ENCODE results near the gene LAMA2. TPM values are rescaled to one million over a fixed set of nuclear protein-coding genes. Genes with fewer than 3 reads are reported as not detected.

LAMA2 gene
- total RNA-seq, 4 donors from 2014 or later, result 61.5 to 154 (median 103) TPM

DNA sequence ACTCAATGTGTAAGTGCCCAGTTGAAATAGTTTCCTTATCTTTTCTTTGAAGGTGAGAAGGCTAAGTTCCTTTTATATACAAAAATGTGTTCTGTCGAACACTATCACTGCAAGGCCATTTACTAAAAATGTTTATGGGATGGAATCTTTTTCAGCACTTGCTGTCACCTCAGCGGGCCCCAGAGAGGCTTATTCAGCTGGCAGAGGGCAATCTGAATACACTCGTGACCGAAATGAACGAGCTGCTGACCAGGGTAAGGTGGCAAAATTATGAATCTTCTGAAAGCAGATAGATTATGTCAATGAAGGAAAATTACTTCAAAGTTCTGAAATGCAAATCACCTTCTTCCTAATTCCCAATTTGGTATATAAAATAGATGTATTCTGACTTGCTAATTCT is 486.8 kb downstream of the LAMA2 start:
- no peak for DNase-seq
- no peak for TF ChIP-seq POLR2A (IDR thresholded peaks at IDR 0.05)
- TF ChIP-seq, protein P1, sequence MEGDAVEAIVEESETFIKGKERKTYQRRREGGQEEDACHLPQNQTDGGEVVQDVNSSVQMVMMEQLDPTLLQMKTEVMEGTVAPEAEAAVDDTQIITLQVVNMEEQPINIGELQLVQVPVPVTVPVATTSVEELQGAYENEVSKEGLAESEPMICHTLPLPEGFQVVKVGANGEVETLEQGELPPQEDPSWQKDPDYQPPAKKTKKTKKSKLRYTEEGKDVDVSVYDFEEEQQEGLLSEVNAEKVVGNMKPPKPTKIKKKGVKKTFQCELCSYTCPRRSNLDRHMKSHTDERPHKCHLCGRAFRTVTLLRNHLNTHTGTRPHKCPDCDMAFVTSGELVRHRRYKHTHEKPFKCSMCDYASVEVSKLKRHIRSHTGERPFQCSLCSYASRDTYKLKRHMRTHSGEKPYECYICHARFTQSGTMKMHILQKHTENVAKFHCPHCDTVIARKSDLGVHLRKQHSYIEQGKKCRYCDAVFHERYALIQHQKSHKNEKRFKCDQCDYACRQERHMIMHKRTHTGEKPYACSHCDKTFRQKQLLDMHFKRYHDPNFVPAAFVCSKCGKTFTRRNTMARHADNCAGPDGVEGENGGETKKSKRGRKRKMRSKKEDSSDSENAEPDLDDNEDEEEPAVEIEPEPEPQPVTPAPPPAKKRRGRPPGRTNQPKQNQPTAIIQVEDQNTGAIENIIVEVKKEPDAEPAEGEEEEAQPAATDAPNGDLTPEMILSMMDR (IDR thresholded peaks at IDR 0.05), result no peak
- Histone ChIP-seq H3K27me3 (no peaks in the 10 kb centered on the region), H3K4me1 (no peaks in the 10 kb centered on the region), H3K27ac (peak overlapping the region in 1 of 2 donors; percentile 21), H3K36me3 (no peaks in the 10 kb centered on the region), H3K4me3 (no peak overlapping the region), H3K9me3 (no peaks in the 10 kb centered on the region)
- intact Hi-C loops (cut with DNase I; ENCODE audit: low total_unique reads), result no loop called here

DNA sequence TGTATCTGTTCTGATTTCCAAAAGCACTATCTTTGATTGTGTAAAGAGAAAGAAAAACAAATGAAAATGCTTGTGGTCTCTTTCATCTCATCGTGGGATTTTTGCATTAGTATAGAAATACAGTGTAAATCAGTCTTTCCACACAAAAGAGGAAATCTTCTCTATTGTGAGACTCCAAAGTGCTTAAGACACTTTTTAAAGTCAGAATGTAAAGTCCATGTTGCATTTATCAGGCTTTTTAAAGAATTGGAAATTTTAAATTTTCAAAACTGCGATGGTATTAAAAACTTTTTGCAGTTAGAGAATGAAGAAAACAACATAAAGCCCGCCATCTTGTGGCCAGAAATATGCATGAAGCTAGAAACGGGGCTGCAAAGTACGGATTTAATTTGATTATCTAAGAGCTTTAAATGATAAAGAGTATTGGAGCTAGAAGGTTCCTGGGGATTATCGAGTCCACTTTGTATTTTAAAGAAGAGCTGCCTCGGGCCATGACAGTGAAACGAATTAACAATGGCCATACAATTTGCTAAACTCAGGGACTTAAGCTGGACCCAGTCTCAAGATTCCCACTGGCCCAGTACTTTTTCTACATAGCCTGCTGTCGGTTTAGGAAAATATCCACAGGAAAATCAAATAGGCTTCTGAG is 487.5 kb downstream of the LAMA2 start:
- Histone ChIP-seq H3K4me1 (no peaks in the 10 kb centered on the region), H3K27me3 (no peaks in the 10 kb centered on the region), H3K9me3 (no peaks in the 10 kb centered on the region), H3K27ac (peak overlapping the region in 1 of 2 donors; percentile 21), H3K36me3 (no peaks in the 10 kb centered on the region), H3K4me3 (no peak overlapping the region)
- peak; percentile 22 to 25 for DNase-seq
- intact Hi-C loops (cut with DNase I; ENCODE audit: low total_unique reads), result no loop called here
- TF ChIP-seq, protein P1 (IDR thresholded peaks at IDR 0.05), result peak; percentile 38 to 65 (median 50)
- TF ChIP-seq POLR2A (IDR thresholded peaks at IDR 0.05), result no peak

DNA sequence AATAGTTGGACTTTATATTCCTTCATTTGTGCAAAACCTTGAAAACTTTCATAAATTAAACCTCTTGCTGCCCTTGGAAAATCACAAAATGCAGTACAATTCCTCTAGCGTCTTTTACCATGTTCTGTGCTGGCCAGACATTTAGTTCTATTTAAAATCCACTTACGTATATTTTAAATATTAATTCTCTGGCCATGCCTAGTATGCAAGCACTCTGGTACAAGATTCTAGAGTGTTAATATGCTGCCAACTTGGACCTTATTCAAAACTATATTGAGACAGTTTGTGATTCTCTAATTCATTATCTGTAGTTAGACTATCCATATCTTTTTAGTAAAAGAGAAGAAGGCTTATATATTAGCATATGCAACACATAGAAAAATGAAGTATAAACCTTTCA is 498.9 kb downstream of the LAMA2 start:
- H3K27ac ChIP-seq, result no peak overlapping the region
- no peaks in the 10 kb centered on the region for H3K4me1 ChIP-seq
- H3K36me3 ChIP-seq, result no peaks in the 10 kb centered on the region
- intact Hi-C loops (cut with DNase I; ENCODE audit: low total_unique reads), result no loop called here
- no peak for DNase-seq
- TF ChIP-seq, protein P1 (IDR thresholded peaks at IDR 0.05), result no peak
- TF ChIP-seq POLR2A (IDR thresholded peaks at IDR 0.05), result no peak
- no peaks in the 10 kb centered on the region for H3K27me3 ChIP-seq
- no peak overlapping the region for H3K4me3 ChIP-seq
- H3K9me3 ChIP-seq, result no peaks in the 10 kb centered on the region

- intact Hi-C loops (cut with DNase I; ENCODE audit: low total_unique reads), result no loop called here
- Histone ChIP-seq H3K36me3 (no peaks in the 10 kb centered on the region), H3K4me3 (no peak overlapping the region), H3K4me1 (no peaks in the 10 kb centered on the region), H3K27me3 (no peaks in the 10 kb centered on the region), H3K27ac (no peak overlapping the region), H3K9me3 (no peaks in the 10 kb centered on the region)
- no peak for DNase-seq
- TF ChIP-seq POLR2A (IDR thresholded peaks at IDR 0.05), result no peak
- TF ChIP-seq, protein P1 (IDR thresholded peaks at IDR 0.05), result no peak
These were observed 500.0 kb downstream of the LAMA2 start for GRCh38 chr6:129382916-129383315.

GRCh38 chr6:129385117-129385516 is 502.2 kb downstream of the LAMA2 start:
- TF ChIP-seq POLR2A (IDR thresholded peaks at IDR 0.05), result no peak
- TF ChIP-seq, protein P1 (IDR thresholded peaks at IDR 0.05), result no peak
- H3K9me3 ChIP-seq, result no peaks in the 10 kb centered on the region
- no peaks in the 10 kb centered on the region for H3K27me3 ChIP-seq
- no peaks in the 10 kb centered on the region for H3K36me3 ChIP-seq
- no peak overlapping the region for H3K4me3 ChIP-seq
- no peaks in the 10 kb centered on the region for H3K4me1 ChIP-seq
- no peak overlapping the region for H3K27ac ChIP-seq
- intact Hi-C loops (cut with DNase I; ENCODE audit: low total_unique reads), result no loop called here
- no peak for DNase-seq

Data from uterus (tissue), 4 donors.